Measurements from ENCODE around the gene ZSCAN21. TPM values are rescaled to one million over a fixed set of nuclear protein-coding genes. Genes with fewer than 3 reads are reported as not detected.

The ZSCAN21 gene
- total and polyA plus RNA-seq, 2 of the 4 experiments (the other 2 are of a cell fraction): 11.5 to 13.3 TPM

DNA sequence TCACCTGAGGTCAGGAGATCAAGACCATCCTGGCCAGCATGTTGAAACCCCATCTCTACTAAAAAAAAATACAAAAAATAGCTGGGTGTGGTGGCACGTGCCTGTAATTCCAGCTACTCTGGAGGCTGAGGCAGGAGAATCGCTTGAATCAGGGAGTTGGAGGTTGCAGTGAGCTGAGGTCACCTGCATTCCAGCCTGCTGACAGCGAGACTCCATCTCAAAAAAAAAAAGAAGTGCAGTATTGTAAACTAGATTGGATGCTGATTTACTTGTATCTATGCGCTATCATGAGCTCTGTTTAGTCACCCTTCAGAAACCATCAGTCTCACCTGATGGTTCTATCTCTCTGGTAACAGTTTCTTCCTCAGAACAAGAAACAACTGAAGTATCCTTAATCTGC lies 13.8 kb downstream of the ZSCAN21 start:
- Histone ChIP-seq H3K23ac (ENCODE audit: low read depth, low read length) (no peak overlapping the region), H3K4me1 (ENCODE audit: control insufficient read depth, insufficient read depth, low read length) (peaks cover 2% of the 10 kb centered on the region; the same call in 1 of the 2 replicates), H3K79me1 (ENCODE audit: low read depth in 1 of 2, low read length in 2 of 2) (peaks cover 4 to 5% of the 10 kb centered on the region in 2 experiments; a peak in 2 of 4 replicates), H3K4ac (ENCODE audit: low read depth, low read length) (no peak overlapping the region), H2AK9ac (replicated peaks; ENCODE audit: low read depth, low read length, poor library complexity) (no peak overlapping the region), H3K18ac (ENCODE audit: low read depth, low read length) (no peak overlapping the region), H2BK15ac (ENCODE audit: low read depth, low read length) (no peak overlapping the region), H3K27me3 (ENCODE audit: control insufficient read depth, insufficient read depth, low read length) (no peaks in the 10 kb centered on the region), H3K36me3 (ENCODE audit: control insufficient read depth, insufficient read depth, low read length) (peaks cover 39% of the 10 kb centered on the region), H4K5ac (ENCODE audit: low read depth, low read length) (no peak overlapping the region), H3K9me3 (ENCODE audit: control insufficient read depth, insufficient read depth, low read length) (peaks cover 4% of the 10 kb centered on the region), H2AK5ac (ENCODE audit: low read depth, low read length) (no peak overlapping the region), H2BK20ac (ENCODE audit: low read depth, low read length) (no peak overlapping the region), H4K8ac (ENCODE audit: low read depth in 2 of 2, low read length in 2 of 2) (no peak overlapping the region), H3K4me3 (ENCODE audit: insufficient read depth, low read depth, low read length) (no peak overlapping the region), H4K91ac (ENCODE audit: insufficient read depth, low read depth, low read length) (no peak overlapping the region), H3K56ac (ENCODE audit: extremely low read depth, insufficient read depth, low read length) (no peak overlapping the region), H3K14ac (replicated peaks; ENCODE audit: low read depth, low read length) (no peak overlapping the region), H2AFZ (replicated peaks; ENCODE audit: low read length, poor library complexity) (no peak overlapping the region), H3K9ac (ENCODE audit: low read depth, low read length) (no peak overlapping the region), H3K9me1 (ENCODE audit: insufficient read depth, low read length) (0 out of 2 replicates have a peak, but pooled peaks cover 3% of the 10 kb centered on the region), H2BK5ac (ENCODE audit: low read depth, low read length, poor library complexity, severe bottlenecking) (no peak overlapping the region), H2BK120ac (ENCODE audit: low read depth, low read length) (no peak overlapping the region), H3K27ac (ENCODE audit: insufficient read depth, low read length) (no peak overlapping the region), H3K4me2 (ENCODE audit: low read depth, low read length) (no peak overlapping the region), H4K20me1 (ENCODE audit: insufficient read depth, low read length) (no peaks in the 10 kb centered on the region)
- CTCF ChIA-PET: interaction anchor here (1.8 kb wide), 1 partner anchor 11 kb away, joined by 5 read pairs; no protein-coding TSS in a partner anchor
- no peak for ATAC-seq (ENCODE audit: low read depth)
- no TSS peak for BruUV-seq (replicated peaks)
- WGBS, 2 experiments (ENCODE audit: extremely low coverage in 2 of 2, insufficient read length in 1 of 2): no CpG with 5 or more reads among the region's 4 CpGs
- intact Hi-C loops (cut with micrococcal nuclease): no loop called here
- dilution Hi-C loops (cut with HindIII; ENCODE audit: low sequenced_read_pairs, unreplicated experiment): no loop called here
- no peak for TF ChIP-seq MAFK (IDR thresholded peaks at IDR 0.05; ENCODE audit: low read depth, low read length)
- TF ChIP-seq CHD1 (IDR thresholded peaks at IDR 0.05; ENCODE audit: low read depth, low read length): no peak
- in situ Hi-C loops (cut with MboI; ENCODE audit: low sequenced_read_pairs): no loop called here
- DNase-seq: no peak
- POLR2A ChIA-PET (ENCODE audit: unreplicated experiment): interaction anchor here (0.7 kb wide), 1 partner anchor 659 kb away, joined by 3 read pairs; no protein-coding TSS in a partner anchor

All from IMR-90 (cell line).